Esophagus squamous epithelium (tissue), 5 donors: ENCODE results near the gene TSSK2. TPM values are rescaled to one million over a fixed set of nuclear protein-coding genes. Genes with fewer than 3 reads are reported as not detected.

ENCODE experiments used
- DNase-seq: peaks from one replicate; lab custom pipeline; 2025; lab: John Stamatoyannopoulos, UW
- H3K27ac ChIP-seq, 4 donors: fragments of 200-600 bp; sonication (generic); one replicate each; pipeline ENCODE4 v1.5.1; 2016 to 2019; ENCODE audit warnings: mild to moderate bottlenecking in 1 of 4
- H3K27me3 ChIP-seq, 4 donors: fragments of 200-600 bp; sonication (generic); 1 replicate in 3 of 4; 2 replicates in 1 of 4; pipeline versions ENCODE4 v1.5.1 to v1.6.0; 2017 to 2021; ENCODE audit warnings: antibody characterized with exemption in 1 of 4
- H3K36me3 ChIP-seq, 3 donors: fragments of 200-600 bp; sonication (generic); one replicate each; pipeline ENCODE4 v1.5.1; 2016 to 2019
- H3K4me1 ChIP-seq, 3 donors: fragments of 200-600 bp; sonication (generic); one replicate each; pipeline ENCODE4 v1.5.1; 2017 to 2019
- H3K4me3 ChIP-seq, 4 donors: fragments of 200-600 bp; sonication (generic); 1 replicate in 3 of 4; 2 replicates in 1 of 4; pipeline ENCODE4 v1.5.1; 2016 to 2019; ENCODE audit warnings: mild to moderate bottlenecking in 2 of 4, moderate library complexity in 1 of 4
- H3K9me3 ChIP-seq, 3 donors: fragments of 200-600 bp; sonication (generic); one replicate each; pipeline ENCODE4 v1.5.1; 2016 to 2019
- CTCF ChIP-seq, 6 experiments: fragments of 450-650 bp in 4 of 6; fragments of 200-600 bp in 2 of 6; sonication (generic) in 2 of 6; IDR thresholded peaks; one replicate each; pipeline ENCODE4 v1.5.1; 2016 to 2019; ENCODE audit warnings: antibody characterized with exemption in 6 of 6, mild to moderate bottlenecking in 4 of 6, moderate library complexity in 4 of 6
- POLR2A ChIP-seq, 4 donors: fragments of 450-650 bp; IDR thresholded peaks; one replicate each; pipeline ENCODE4 v1.6.1; 2017; ENCODE audit warnings: antibody characterized with exemption in 4 of 4, mild to moderate bottlenecking in 4 of 4, moderate library complexity in 3 of 4
- WGBS, 2 donors: methylation state at CpG; one replicate each; pipeline ENCODE4 v1.1.5; 2018; 5-methylcytosine and 5-hydroxymethylcytosine counted together
- intact Hi-C: fragments of 100-400 bp; cut with DNase I; formaldehyde crosslinking; loops from one replicate; pipeline ENCODE4 v1.15.0; 2022
- total RNA-seq, 4 donors: library from RNA; depleted of rRNA; stranded (reverse); fragments of >200 nt; gene quantifications; one replicate each; pipeline ENCODE4 v1.1.0, GENCODE V29; 2016
- donor health status: DM: yes; HTN: yes; CAD: no.

Gene TSSK2
- total RNA-seq, 4 donors from 2014 or later: 0.18 TPM; not detected in 3

GRCh38 chr22:19114984-19115552, 16.0 kb upstream of the TSSK2 start:
- Histone ChIP-seq H3K4me1 (peaks cover 23 to 94% (median 46%) of the 10 kb centered on the region in 3 donors), H3K9me3 (no peaks in the 10 kb centered on the region), H3K36me3 (peaks cover 0 to 20% (median 0%) of the 10 kb centered on the region in 3 donors), H3K27ac (no peak overlapping the region), H3K27me3 (no peaks in the 10 kb centered on the region), H3K4me3 (no peak overlapping the region)
- TF ChIP-seq POLR2A (IDR thresholded peaks at IDR 0.05) (no peak), CTCF (IDR thresholded peaks at IDR 0.05) (no peak)
- DNase-seq: no peak
- intact Hi-C loops: no loop called here
- 61 to 74% methylated on average over 3 of the region's 4 CpGs for WGBS, 2 donors

- no peaks in the 10 kb centered on the region for H3K9me3 ChIP-seq
- peaks cover 23 to 94% (median 48%) of the 10 kb centered on the region in 3 donors for H3K4me1 ChIP-seq
- H3K27me3 ChIP-seq: no peaks in the 10 kb centered on the region
- no peak for DNase-seq
- TF ChIP-seq POLR2A (IDR thresholded peaks at IDR 0.05) (no peak), CTCF (IDR thresholded peaks at IDR 0.05) (peak in 1 of 6 experiments; percentile 46)
- H3K4me3 ChIP-seq: no peak overlapping the region
- whole genome bisulfite sequencing, 2 donors: 57 to 63% methylated on average over 3 to 4 of the region's 4 CpGs
- H3K36me3 ChIP-seq: peaks cover 0 to 20% (median 0%) of the 10 kb centered on the region in 3 donors
- intact Hi-C loops: no loop called here
- H3K27ac ChIP-seq: no peak overlapping the region
Measured at GRCh38 chr22:19115628-19116027, 15.5 kb upstream of the TSSK2 start.

- H3K27me3 ChIP-seq: no peaks in the 10 kb centered on the region
Measured at GRCh38 chr22:19117111-19117512, 14.0 kb upstream of the TSSK2 start.

GRCh38 chr22:19118329-19118880, 12.7 kb upstream of the TSSK2 start:
- intact Hi-C loops: no loop called here
- DNase-seq: no peak
- Histone ChIP-seq H3K27me3 (no peaks in the 10 kb centered on the region), H3K4me3 (no peak overlapping the region), H3K4me1 (peaks cover 30 to 88% (median 59%) of the 10 kb centered on the region in 3 donors), H3K36me3 (peaks cover 0 to 20% (median 0%) of the 10 kb centered on the region in 3 donors), H3K27ac (peak overlapping the region in 1 of 4 donors; percentile 24), H3K9me3 (no peaks in the 10 kb centered on the region)
- TF ChIP-seq POLR2A (IDR thresholded peaks at IDR 0.05): no peak
- TF ChIP-seq CTCF (IDR thresholded peaks at IDR 0.05): no peak
- 63 to 78% methylated on average over 4 of the region's 4 CpGs for WGBS, 2 donors

More at GRCh38 chr22:19117111-19117512, 14.0 kb upstream of the TSSK2 start:
- no peak for TF ChIP-seq CTCF (IDR thresholded peaks at IDR 0.05)
- no peak for TF ChIP-seq POLR2A (IDR thresholded peaks at IDR 0.05)
- no peak for DNase-seq
- intact Hi-C loops: no loop called here
- 34 to 55% methylated on average over 8 to 9 of the region's 9 CpGs for WGBS, 2 donors
- H3K4me3 ChIP-seq: no peak overlapping the region
- peak overlapping the region in 3 of 4 donors; percentile 5 to 46 (median 18) for H3K27ac ChIP-seq
- H3K9me3 ChIP-seq: no peaks in the 10 kb centered on the region
- H3K4me1 ChIP-seq: peaks cover 22 to 91% (median 55%) of the 10 kb centered on the region in 3 donors
- H3K36me3 ChIP-seq: peaks cover 0 to 20% (median 0%) of the 10 kb centered on the region in 3 donors

- Histone ChIP-seq H3K4me3 (peak overlapping the region in 2 of 4 donors; percentile 99 to 100), H3K9me3 (no peaks in the 10 kb centered on the region), H3K36me3 (peaks cover 0 to 12% (median 0%) of the 10 kb centered on the region in 3 donors), H3K27me3 (no peaks in the 10 kb centered on the region), H3K27ac (peak overlapping the region; percentile 25 to 99 (median 98)), H3K4me1 (peaks cover 30 to 77% (median 56%) of the 10 kb centered on the region in 3 donors)
- intact Hi-C loops: no loop called here
- 41 to 92% methylated on average over 2 to 5 of the region's 8 CpGs for WGBS, 2 donors
- no peak for DNase-seq
- no peak for TF ChIP-seq CTCF (IDR thresholded peaks at IDR 0.05)
- TF ChIP-seq POLR2A (IDR thresholded peaks at IDR 0.05): no peak
Measured at GRCh38 chr22:19119949-19120348, 11.2 kb upstream of the TSSK2 start.
